ENCODE results near the gene MACC1.
"Not testable (repeated sequence)": the region's sequence is repeated elsewhere in the genome, so short reads cannot be mapped to it uniquely, and the experiment has no call there.

MACC1 gene

GRCh38 chr7:20133803-20134202 is 83.4 kb downstream of the MACC1 start:
- in situ Hi-C loops (cut with HindIII; ENCODE audit: low sequenced_read_pairs): no loop called here

GRCh38 chr7:20132585-20132984 is 84.6 kb downstream of the MACC1 start:
- in situ Hi-C loops (cut with HindIII; ENCODE audit: low sequenced_read_pairs): no loop called here

DNA sequence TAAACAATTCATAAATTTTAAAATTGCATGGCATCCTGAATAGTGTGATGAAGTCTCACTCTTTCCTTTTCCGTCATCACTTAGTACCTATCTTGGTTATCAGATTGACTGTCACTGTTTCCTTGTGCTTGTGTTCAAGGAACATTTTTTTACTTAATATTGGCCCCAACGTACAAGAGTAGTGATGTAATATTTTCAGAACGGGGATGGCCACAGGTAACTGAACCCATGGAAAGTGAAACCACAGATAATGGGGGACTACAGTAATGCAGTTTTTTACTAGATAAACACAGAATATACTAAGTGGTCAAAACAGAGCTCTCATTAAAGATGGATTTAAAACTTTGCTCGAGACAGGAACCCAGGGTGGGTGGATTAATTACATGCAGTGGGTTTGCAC is 85.4 kb downstream of the MACC1 start:
- in situ Hi-C loops (cut with HindIII; ENCODE audit: low sequenced_read_pairs): no loop called here

DNA sequence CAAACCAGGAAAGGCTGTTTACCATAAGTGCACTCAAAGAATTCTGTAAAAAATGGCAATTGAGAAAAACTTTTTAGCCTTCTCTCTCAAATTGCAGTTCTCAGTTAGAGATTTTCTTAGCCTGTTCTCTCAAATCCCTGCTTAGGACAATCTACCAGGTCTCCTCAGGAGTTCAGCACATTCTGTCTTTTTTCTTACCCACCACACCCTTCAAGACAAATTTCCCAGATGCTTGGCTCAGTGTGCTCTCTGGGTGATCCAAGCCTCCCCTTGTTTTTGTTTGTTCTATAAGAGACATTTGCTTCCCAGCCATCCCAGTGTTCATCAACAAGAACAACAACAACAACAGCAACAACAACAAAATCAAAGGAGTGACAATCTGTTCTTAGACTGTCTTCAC is 87.3 kb downstream of the MACC1 start:
- in situ Hi-C loops (cut with HindIII; ENCODE audit: low sequenced_read_pairs): no loop called here

DNA sequence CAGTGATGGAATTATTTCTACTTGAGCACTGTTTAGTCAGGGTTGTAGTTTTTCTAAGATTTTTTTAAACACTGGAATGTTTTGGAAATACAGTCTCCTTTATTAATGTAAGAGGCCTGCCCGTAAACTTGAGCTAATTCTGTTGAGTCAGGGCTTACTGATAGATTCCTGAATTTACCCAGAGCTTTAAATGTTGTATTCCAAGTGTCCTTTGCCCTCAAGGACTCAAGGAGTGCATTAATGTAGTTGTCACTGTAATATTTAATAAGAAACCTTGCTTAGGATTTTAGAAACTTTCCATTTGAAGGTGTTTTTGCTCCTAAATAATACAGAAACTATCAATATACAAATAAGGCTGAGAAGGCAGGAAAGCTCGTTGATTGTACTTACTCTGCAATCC is 89.2 kb downstream of the MACC1 start:
- in situ Hi-C loops (cut with HindIII; ENCODE audit: low sequenced_read_pairs): no loop called here

DNA sequence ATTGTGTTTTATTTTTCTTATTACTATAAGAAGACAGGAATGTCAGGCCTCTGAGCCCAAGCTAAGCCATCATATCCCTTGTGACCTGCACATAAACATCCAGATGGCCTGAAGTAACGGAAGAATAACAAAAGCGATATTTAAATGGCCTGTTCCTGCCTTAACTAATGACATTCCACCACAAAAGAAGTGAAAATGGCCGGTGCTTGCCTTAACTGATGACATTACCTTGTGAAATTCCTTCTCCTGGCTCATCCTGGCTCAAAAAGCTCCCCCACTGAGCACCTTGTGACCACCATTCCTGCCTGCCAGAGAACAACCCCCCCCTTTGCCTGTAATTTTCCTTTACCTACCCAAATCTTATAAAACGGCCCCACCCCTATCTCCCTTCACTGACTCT is 91.1 kb downstream of the MACC1 start:
- in situ Hi-C loops (cut with HindIII; ENCODE audit: low sequenced_read_pairs): not testable (repeated sequence)

GRCh38 chr7:20124087-20124486 is 93.1 kb downstream of the MACC1 start:
- in situ Hi-C loops (cut with HindIII; ENCODE audit: low sequenced_read_pairs): not testable (repeated sequence)

DNA sequence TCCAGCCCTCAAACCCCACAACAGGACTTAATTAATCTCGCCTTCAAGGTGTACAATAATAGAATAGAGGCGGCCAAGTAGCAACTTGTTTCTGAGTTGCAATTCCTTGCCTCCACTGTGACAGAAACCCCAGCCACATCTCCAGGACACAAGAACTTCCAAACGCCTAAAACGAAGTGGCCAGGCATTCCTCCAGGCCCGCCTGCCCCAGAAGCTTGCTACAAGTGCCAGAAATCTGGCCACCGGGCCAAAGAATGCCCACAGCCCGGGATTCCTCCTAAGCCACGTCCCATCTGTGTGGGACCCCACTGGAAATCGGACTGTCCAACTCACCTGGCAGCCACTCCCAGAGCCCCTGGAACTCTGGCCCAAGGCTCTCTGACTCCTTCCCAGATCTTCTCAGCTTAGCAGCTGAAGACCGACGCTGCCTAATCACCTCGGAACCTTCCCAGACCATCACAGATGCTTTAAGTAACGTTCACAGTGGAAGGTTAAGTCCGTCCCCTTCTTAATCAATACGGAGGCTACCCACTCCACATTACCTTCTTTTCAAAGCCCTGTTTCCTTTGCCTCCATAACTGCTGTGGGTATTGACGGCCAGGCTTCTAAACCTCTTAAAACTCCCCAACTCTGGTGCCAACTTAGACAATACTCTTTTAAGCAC is 94.4 kb downstream of the MACC1 start:
- in situ Hi-C loops (cut with HindIII; ENCODE audit: low sequenced_read_pairs): not testable (repeated sequence)

- in situ Hi-C loops (cut with HindIII; ENCODE audit: low sequenced_read_pairs): no loop called here
These were observed 95.1 kb downstream of the MACC1 start for GRCh38 chr7:20122073-20122472.

GRCh38 chr7:20121404-20121803 is 95.8 kb downstream of the MACC1 start:
- in situ Hi-C loops (cut with HindIII; ENCODE audit: low sequenced_read_pairs): no loop called here

- in situ Hi-C loops (cut with HindIII; ENCODE audit: low sequenced_read_pairs): not testable (repeated sequence)
These were observed 96.5 kb downstream of the MACC1 start for GRCh38 chr7:20120611-20121168.

DNA sequence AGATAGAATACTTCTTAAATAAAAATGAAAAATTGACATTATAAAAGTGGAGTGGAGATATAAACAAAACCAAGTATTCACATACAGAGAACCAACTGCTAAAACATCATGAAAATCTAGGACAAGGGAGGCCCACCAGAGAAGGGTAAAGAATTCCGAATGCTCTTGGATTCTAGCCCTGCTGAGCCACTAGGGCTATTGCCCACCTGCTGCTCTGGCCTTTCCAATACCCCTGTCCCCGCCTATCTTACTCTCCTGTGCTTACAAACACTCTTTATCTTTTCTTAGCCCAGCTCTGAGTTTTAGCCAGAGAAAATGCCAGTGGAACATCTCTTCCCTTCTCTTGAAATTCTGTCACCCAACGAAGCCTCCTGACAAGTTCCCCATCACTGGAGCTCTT is 100.3 kb downstream of the MACC1 start:
- in situ Hi-C loops (cut with HindIII; ENCODE audit: low sequenced_read_pairs): no loop called here

DNA sequence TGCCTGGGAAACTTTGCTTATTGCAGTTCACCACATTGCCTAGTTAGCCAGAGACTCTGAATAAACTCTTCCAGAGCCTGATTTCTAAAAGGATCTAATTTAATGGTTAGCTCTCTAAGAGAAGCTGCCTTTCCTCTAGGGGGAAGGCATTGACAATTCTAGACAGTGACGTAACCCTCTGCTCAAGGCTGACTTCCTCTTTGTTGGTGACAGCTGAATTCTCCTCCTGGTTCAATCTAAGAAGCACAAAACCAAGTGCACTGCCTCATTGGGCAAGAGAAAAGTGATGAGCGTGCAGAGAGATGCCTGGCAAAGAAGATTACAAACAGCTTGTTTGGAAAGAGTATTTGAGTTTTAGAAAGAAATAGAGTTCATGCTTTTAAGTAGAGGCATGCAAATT is 102.7 kb downstream of the MACC1 start:
- in situ Hi-C loops (cut with HindIII; ENCODE audit: low sequenced_read_pairs): no loop called here

DNA sequence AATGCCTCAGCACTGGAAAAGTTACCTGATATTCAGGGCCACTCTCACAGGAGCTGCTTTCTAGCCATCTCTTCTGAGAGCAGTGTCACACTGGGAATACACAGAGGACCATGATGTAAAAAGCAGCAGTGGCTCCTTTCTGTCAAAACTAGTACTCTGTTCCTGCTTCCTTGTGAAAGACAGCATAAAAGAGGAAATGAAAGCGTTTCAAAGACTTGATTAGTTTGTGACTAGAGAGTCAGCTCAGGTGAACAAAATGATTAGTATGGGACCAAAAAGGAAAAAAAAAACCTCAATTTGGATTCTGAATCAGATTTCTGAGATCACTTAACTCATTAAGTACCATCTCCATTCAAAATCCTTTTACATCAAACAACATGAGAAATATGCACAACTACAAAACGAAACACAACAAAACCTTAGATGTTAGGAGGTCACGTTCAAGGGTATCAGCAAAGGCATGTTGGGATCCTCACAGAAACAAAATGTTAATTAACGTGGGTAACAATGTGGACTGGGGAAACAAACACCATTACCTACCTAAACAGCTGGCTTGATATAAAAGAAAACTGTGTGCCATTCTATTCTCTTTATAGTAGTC is 103.7 kb downstream of the MACC1 start:
- in situ Hi-C loops (cut with HindIII; ENCODE audit: low sequenced_read_pairs): no loop called here

DNA sequence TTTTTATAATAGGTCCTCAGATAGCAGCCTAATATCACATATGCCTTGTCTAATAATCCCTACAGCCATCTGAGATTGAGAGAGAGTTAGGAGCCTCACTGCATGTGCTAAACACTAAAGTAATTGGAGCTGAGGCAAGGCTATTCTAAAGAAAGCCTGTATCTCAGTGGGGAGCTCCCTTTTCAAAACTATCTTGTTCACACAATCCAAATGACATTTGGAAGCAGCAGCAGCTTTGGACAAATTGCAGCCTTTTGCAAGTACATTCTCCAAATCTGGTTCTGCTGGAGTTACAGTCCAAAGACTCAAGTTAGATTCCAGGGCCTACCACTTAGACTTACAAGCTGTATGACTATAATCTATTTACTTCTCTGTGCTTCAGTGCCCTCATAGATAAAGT is 104.5 kb downstream of the MACC1 start:
- in situ Hi-C loops (cut with HindIII; ENCODE audit: low sequenced_read_pairs): no loop called here

- in situ Hi-C loops (cut with HindIII; ENCODE audit: low sequenced_read_pairs): no loop called here
These were observed 105.2 kb downstream of the MACC1 start for GRCh38 chr7:20111821-20112542.

DNA sequence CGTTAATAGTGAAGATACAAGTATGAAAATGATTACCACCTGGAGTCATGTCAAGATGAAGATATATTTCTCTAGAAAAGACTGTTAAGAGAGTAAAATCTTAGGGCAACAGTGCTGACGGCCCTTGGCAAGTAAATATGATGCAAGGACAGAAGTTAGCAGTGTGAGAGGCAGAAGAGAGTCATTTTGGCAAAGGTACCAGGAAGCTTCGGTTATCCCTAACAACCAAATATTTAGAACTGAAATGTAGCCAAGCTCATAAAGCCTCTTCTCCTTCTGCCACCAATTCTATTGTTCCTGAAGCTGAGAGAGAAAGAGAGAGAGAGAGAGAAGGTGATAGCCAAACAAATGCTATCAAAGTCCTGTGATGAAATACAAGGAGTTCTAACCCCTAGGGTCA is 109.6 kb downstream of the MACC1 start:
- in situ Hi-C loops (cut with HindIII; ENCODE audit: low sequenced_read_pairs): no loop called here

GRCh38 chr7:20104696-20105095 is 112.5 kb downstream of the MACC1 start:
- in situ Hi-C loops (cut with HindIII; ENCODE audit: low sequenced_read_pairs): no loop called here

GRCh38 chr7:20102982-20103381 is 114.2 kb downstream of the MACC1 start:
- in situ Hi-C loops (cut with HindIII; ENCODE audit: low sequenced_read_pairs): no loop called here

DNA sequence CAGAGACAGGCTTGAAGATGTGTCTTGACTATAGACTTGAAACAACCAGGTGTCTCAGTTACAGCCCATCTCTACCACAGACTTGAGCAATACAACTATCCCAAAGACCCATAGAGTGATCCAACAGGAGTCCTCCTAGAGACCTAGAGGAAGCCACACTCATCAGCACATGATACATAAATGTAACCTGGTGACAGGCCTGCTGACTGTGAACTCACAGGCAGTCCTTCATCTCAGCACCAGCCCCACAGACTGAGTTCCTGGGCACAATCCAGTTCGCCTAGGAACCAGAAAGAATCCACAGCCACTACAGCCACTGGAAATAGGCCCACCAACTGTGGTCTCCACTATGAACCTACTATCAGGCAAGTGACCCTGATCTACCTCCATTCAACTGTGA is 121.3 kb downstream of the MACC1 start:
- in situ Hi-C loops (cut with HindIII; ENCODE audit: low sequenced_read_pairs): no loop called here

DNA sequence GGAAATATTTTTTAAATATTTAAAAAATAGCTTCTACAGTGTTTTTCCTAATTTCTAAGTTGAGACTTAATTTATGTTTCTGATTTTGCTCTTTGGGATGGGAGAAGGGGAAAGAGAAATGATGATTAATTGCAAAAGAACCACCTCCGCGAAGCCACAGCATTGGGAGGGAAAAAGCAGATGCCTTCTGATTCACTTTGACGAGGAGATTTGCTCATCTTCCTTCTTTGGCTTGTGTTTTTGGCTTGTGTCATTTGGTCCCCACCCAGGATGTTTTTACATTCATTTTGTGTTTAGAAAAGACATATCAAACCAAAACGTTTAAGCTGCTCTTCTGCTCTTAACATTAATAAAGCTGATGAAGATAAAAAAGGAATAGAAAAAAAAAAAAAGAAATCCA is 121.7 kb downstream of the MACC1 start:
- in situ Hi-C loops (cut with HindIII; ENCODE audit: low sequenced_read_pairs): no loop called here

GRCh38 chr7:20089431-20089830 is 127.8 kb downstream of the MACC1 start:
- in situ Hi-C loops (cut with HindIII; ENCODE audit: low sequenced_read_pairs): no loop called here
